ENCODE results near the gene PLCZ1. TPM values are rescaled to one million over a fixed set of nuclear protein-coding genes. Genes with fewer than 3 reads are reported as not detected.

Gene PLCZ1
- total RNA-seq, 2 donors from 2014 or later: not detected

DNA sequence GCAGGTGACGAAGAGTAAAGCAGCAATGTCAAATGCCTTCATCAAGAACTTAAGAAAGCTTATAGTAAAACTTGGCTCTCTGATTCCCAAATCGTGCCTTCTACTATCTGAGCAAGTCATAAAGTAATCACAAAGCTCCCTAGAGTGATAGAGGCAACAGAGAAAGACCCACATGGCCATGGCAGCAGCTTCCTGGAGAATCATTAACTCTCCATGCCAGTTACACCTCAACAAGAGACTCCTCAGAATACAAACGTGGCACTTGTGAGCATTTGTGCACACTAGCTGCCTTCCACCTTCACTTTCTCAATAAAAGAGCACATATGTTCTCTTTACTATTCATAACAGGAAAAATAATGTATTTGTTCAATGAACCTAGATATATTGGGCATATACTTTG, 48.0 kb downstream of the PLCZ1 start:
- TF ChIP-seq, protein P1, sequence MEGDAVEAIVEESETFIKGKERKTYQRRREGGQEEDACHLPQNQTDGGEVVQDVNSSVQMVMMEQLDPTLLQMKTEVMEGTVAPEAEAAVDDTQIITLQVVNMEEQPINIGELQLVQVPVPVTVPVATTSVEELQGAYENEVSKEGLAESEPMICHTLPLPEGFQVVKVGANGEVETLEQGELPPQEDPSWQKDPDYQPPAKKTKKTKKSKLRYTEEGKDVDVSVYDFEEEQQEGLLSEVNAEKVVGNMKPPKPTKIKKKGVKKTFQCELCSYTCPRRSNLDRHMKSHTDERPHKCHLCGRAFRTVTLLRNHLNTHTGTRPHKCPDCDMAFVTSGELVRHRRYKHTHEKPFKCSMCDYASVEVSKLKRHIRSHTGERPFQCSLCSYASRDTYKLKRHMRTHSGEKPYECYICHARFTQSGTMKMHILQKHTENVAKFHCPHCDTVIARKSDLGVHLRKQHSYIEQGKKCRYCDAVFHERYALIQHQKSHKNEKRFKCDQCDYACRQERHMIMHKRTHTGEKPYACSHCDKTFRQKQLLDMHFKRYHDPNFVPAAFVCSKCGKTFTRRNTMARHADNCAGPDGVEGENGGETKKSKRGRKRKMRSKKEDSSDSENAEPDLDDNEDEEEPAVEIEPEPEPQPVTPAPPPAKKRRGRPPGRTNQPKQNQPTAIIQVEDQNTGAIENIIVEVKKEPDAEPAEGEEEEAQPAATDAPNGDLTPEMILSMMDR (IDR thresholded peaks at IDR 0.05): no peak
- H3K4me3 ChIP-seq: no peak overlapping the region
- DNase-seq (ENCODE audit: low spot score) (no peak), ATAC-seq (ENCODE audit: insufficient number of reproducible peaks, low FRiP score, low read depth) (no peak)
- no peaks in the 10 kb centered on the region for H3K27me3 ChIP-seq (replicated peaks; ENCODE audit: insufficient read depth)
- no peaks in the 10 kb centered on the region for H3K36me3 ChIP-seq
- no peaks in the 10 kb centered on the region for H3K4me1 ChIP-seq (ENCODE audit: control insufficient read depth in 1 of 2, low read depth in 2 of 2)
- no peak overlapping the region for H3K27ac ChIP-seq
- no peaks in the 10 kb centered on the region for H3K9me3 ChIP-seq

DNA sequence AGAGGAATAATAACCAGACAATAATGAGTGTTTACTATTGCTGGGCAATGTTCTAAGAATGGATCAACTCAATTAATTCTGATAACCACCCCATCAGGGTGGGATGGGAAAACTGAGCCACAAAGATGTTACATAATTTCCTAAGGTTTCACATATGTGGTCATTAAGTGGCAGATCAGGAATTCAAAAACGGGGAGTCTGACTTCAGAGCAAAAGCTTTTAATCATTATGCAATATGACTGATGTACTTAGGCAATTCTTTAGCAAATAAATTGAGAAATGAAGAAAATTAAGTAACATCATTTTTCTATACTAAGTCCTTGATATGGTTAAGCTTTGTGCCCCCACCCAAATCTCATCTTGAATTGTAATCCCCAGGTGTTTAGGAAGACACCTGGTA, 53.4 kb downstream of the PLCZ1 start:
- ATAC-seq (ENCODE audit: insufficient number of reproducible peaks, low FRiP score, low read depth) (no peak), DNase-seq (ENCODE audit: low spot score) (no peak)
- Histone ChIP-seq H3K4me3 (no peak overlapping the region), H3K4me1 (ENCODE audit: control insufficient read depth in 1 of 2, low read depth in 2 of 2) (no peaks in the 10 kb centered on the region), H3K9me3 (no peaks in the 10 kb centered on the region), H3K27ac (no peak overlapping the region), H3K27me3 (replicated peaks; ENCODE audit: insufficient read depth) (no peaks in the 10 kb centered on the region), H3K36me3 (no peaks in the 10 kb centered on the region)
- TF ChIP-seq, protein P1 (IDR thresholded peaks at IDR 0.05): no peak

DNA sequence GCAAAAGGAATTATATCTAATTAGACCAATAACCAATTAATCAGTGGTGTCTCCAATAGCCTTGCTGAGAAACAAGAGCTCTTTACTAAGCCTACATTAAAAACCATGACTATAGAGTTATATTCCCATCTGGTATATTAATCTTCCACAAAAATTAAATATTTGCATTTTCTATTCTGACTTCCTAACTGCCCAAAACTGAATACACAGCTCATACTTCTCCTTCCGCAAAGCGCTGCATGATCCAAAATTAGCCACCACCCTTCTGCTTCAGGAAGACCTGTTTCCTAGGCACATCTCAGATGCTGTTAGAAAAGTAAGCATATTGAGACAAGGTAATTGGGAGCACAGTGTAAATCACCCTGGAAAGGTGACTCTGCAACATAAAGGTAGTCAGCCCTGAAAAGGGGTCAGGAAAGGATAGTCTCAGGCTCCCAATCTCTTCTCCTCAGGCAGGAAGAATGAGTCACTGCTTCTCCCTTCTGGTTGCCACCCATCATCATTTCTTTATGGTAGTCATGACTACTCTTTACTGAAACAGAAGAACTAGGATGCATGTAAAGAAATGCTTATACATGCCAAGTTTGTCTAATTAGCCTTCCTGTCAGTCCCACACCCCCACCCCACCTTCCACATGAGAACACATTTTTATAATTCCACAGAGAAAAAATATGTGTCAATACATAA, 54.3 kb downstream of the PLCZ1 start:
- Histone ChIP-seq H3K36me3 (no peaks in the 10 kb centered on the region), H3K4me1 (ENCODE audit: control insufficient read depth in 1 of 2, low read depth in 2 of 2) (no peaks in the 10 kb centered on the region), H3K4me3 (no peak overlapping the region), H3K27ac (no peak overlapping the region), H3K27me3 (replicated peaks; ENCODE audit: insufficient read depth) (no peaks in the 10 kb centered on the region), H3K9me3 (no peaks in the 10 kb centered on the region)
- ATAC-seq (ENCODE audit: insufficient number of reproducible peaks, low FRiP score, low read depth) (no peak), DNase-seq (ENCODE audit: low spot score) (no peak)
- TF ChIP-seq, protein P1 (IDR thresholded peaks at IDR 0.05): no peak

DNA sequence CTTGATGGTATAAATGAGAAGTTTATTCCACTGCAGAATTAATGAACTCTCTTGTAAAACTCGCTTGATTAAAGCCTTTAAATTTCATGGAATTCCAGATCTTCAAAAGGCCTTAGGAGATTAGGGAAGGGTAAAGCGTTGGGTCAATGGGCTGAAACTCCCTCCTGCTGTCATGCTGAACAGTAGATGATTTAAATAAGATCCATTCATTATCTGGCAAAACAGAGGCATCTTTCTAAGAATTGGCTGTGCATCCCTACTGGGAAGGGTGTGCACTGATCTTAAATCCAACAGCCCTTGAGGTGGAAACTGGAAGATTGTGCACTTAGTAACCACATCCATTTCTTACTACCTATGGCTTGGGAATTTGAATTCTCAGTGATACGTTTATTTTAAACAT, 56.0 kb downstream of the PLCZ1 start:
- Histone ChIP-seq H3K9me3 (no peaks in the 10 kb centered on the region), H3K27me3 (replicated peaks; ENCODE audit: insufficient read depth) (no peaks in the 10 kb centered on the region), H3K4me3 (no peak overlapping the region), H3K27ac (no peak overlapping the region), H3K4me1 (ENCODE audit: control insufficient read depth in 1 of 2, low read depth in 2 of 2) (no peaks in the 10 kb centered on the region), H3K36me3 (no peaks in the 10 kb centered on the region)
- TF ChIP-seq, protein P1 (IDR thresholded peaks at IDR 0.05): no peak
- DNase-seq (ENCODE audit: low spot score) (no peak), ATAC-seq (ENCODE audit: insufficient number of reproducible peaks, low FRiP score, low read depth) (no peak)

DNA sequence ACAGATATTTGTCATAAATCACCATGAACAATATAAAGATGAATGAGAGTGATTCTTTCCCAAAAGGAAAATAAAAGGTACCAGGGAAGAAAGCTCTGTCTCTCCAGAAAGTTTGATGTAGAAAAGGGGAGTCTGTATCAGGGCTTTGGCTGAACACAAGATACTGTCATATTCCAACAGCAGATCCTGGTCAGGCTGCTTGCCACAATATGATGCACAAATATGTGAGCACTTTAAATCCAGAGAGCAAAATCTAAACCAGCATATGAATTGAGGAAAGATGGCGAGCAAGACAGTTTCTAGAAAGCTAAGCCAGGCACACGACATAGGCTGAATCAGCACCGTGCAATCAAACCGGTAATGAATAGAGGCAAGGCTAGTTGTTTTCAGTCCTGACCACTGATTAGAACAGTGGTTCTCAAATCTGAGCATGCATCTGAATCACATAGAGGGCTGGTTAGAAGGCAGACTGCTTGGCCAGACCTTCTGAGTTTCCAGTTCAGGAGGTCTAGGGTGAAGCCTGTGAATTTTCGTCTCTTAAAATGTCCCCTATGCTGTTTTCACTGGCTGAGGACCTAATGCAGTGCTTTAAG, 60.7 kb downstream of the PLCZ1 start:
- no peaks in the 10 kb centered on the region for H3K36me3 ChIP-seq
- no peak for ATAC-seq (ENCODE audit: insufficient number of reproducible peaks, low FRiP score, low read depth)
- H3K4me3 ChIP-seq: no peak overlapping the region
- H3K9me3 ChIP-seq: no peaks in the 10 kb centered on the region
- H3K27ac ChIP-seq: no peak overlapping the region
- H3K4me1 ChIP-seq (ENCODE audit: control insufficient read depth in 1 of 2, low read depth in 2 of 2): no peaks in the 10 kb centered on the region
- H3K27me3 ChIP-seq (replicated peaks; ENCODE audit: insufficient read depth): no peaks in the 10 kb centered on the region
- no peak for DNase-seq (ENCODE audit: low spot score)
- TF ChIP-seq, protein P1 (IDR thresholded peaks at IDR 0.05): no peak

Data from thoracic aorta (tissue), 2 donors.